Lower leg skin (tissue), 3 donors: ENCODE results near the gene GABRA6.

Source experiments
- POLR2A ChIP-seq, 2 donors: fragments of 450-650 bp; IDR thresholded peaks; one replicate each; pipeline ENCODE4 v1.6.1; 2016 to 2017; ENCODE audit warnings: antibody characterized with exemption in 2 of 2, mild to moderate bottlenecking in 1 of 2, moderate library complexity in 1 of 2
- TF ChIP-seq, protein P1 (sequence below), 3 donors: fragments of 450-650 bp; IDR thresholded peaks; one replicate each; pipeline ENCODE4 v1.5.1; 2016; ENCODE audit warnings: antibody characterized with exemption in 3 of 3, mild to moderate bottlenecking in 3 of 3, moderate library complexity in 2 of 3

- TF ChIP-seq, protein P1, sequence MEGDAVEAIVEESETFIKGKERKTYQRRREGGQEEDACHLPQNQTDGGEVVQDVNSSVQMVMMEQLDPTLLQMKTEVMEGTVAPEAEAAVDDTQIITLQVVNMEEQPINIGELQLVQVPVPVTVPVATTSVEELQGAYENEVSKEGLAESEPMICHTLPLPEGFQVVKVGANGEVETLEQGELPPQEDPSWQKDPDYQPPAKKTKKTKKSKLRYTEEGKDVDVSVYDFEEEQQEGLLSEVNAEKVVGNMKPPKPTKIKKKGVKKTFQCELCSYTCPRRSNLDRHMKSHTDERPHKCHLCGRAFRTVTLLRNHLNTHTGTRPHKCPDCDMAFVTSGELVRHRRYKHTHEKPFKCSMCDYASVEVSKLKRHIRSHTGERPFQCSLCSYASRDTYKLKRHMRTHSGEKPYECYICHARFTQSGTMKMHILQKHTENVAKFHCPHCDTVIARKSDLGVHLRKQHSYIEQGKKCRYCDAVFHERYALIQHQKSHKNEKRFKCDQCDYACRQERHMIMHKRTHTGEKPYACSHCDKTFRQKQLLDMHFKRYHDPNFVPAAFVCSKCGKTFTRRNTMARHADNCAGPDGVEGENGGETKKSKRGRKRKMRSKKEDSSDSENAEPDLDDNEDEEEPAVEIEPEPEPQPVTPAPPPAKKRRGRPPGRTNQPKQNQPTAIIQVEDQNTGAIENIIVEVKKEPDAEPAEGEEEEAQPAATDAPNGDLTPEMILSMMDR (IDR thresholded peaks at IDR 0.05) = no peak
- no peak for TF ChIP-seq POLR2A (IDR thresholded peaks at IDR 0.05)
Observed at GRCh38 chr5:161734741-161735140, 49.2 kb downstream of the GABRA6 start.
